A549 (cell line): ENCODE data around the gene IGBP1.

Experiments used
- CBX2 ChIP-seq: fragments of 200-600 bp; sonication (generic); IDR thresholded peaks from 2 replicates; pipeline ENCODE4 v1.6.1; 2016; ENCODE audit warnings: low read depth, mild to moderate bottlenecking, borderline replicate concordance
- GATA3 ChIP-seq: IDR thresholded peaks from 2 replicates; pipeline ENCODE4 v1.6.1; 2012; ENCODE audit warnings: borderline replicate concordance
- MYC ChIP-seq: IDR thresholded peaks from 2 replicates; pipeline ENCODE4 v1.6.1; 2012; ENCODE audit warnings: mild to moderate bottlenecking, inconsistent platforms, low read length, improper control_type of control experiment, borderline replicate concordance
- NR3C1 ChIP-seq: fragments of >200 bp; sonication (Bioruptor Twin); formaldehyde crosslinking; IDR thresholded peaks from 3 replicates; pipeline ENCODE4 v1.6.1; 2017
- PHF8 ChIP-seq: fragments of 200-600 bp; sonication (generic); IDR thresholded peaks from 2 replicates; pipeline ENCODE4 v1.6.1; 2016; ENCODE audit warnings: low read depth, mild to moderate bottlenecking, antibody characterized with exemption, moderate library complexity, borderline replicate concordance
- POLR2A ChIP-seq: IDR thresholded peaks from 2 replicates; pipeline ENCODE4 v1.6.1; 2012; ENCODE audit warnings: mild to moderate bottlenecking, low read length
- RNF2 ChIP-seq: fragments of 200-600 bp; sonication (generic); IDR thresholded peaks from 2 replicates; pipeline ENCODE4 v1.6.1; 2016; ENCODE audit warnings: low read depth, mild to moderate bottlenecking, antibody characterized with exemption, moderate library complexity, borderline replicate concordance
- TP53 ChIP-seq: fragments of 250-450 bp; sonication (Bioruptor Pico); IDR thresholded peaks from 2 replicates; pipeline ENCODE4 v1.5.0; 2021; ENCODE audit warnings: mild to moderate bottlenecking, moderate library complexity
- TF ChIP-seq, protein P1 (sequence below): fragments of >200 bp; sonication (Bioruptor Twin); formaldehyde crosslinking; IDR thresholded peaks from 3 replicates; pipeline ENCODE4 v1.5.1; 2016
- TF ChIP-seq, protein P2 (sequence below): fragments of 250-450 bp; sonication (Bioruptor Pico); IDR thresholded peaks from 2 replicates; pipeline ENCODE4 v1.5.0; 2021; ENCODE audit warnings: mild to moderate bottlenecking, moderate library complexity, borderline replicate concordance
- TF ChIP-seq, protein P3 (sequence below): IDR thresholded peaks from 2 replicates; pipeline ENCODE4 v1.6.1; 2012
- TF ChIP-seq, protein P4 (sequence below): IDR thresholded peaks from 2 replicates; pipeline ENCODE4 v1.6.1; 2012
- TF ChIP-seq, protein P5 (sequence below): fragments of 150-350 bp; IDR thresholded peaks from 2 replicates; pipeline ENCODE4 v1.6.1; 2014; ENCODE audit warnings: low read depth, mild to moderate bottlenecking, low read length

DNA sequence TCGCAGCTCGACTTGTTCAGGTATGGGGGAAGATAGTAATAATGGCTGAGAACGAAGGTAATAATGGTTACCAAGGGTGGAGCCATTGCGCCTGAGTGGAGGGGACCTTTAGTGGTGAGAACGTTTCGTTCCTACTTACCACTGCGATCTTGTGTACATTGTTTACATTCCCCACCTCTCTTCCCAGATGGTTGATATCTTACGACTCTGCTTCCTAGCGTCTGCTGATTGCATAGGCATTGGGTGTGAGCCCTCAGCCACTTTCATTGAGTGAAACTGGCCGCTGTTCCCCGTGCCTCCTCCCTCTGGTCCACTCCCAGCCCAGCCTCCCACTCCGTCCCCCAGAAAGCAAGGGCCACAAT is 850 bp downstream of the IGBP1 start:
- TF ChIP-seq, protein P1, sequence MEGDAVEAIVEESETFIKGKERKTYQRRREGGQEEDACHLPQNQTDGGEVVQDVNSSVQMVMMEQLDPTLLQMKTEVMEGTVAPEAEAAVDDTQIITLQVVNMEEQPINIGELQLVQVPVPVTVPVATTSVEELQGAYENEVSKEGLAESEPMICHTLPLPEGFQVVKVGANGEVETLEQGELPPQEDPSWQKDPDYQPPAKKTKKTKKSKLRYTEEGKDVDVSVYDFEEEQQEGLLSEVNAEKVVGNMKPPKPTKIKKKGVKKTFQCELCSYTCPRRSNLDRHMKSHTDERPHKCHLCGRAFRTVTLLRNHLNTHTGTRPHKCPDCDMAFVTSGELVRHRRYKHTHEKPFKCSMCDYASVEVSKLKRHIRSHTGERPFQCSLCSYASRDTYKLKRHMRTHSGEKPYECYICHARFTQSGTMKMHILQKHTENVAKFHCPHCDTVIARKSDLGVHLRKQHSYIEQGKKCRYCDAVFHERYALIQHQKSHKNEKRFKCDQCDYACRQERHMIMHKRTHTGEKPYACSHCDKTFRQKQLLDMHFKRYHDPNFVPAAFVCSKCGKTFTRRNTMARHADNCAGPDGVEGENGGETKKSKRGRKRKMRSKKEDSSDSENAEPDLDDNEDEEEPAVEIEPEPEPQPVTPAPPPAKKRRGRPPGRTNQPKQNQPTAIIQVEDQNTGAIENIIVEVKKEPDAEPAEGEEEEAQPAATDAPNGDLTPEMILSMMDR: no peak
- no peak; the same call in 1 of the 2 replicates for TF ChIP-seq PHF8
- TF ChIP-seq, protein P2, sequence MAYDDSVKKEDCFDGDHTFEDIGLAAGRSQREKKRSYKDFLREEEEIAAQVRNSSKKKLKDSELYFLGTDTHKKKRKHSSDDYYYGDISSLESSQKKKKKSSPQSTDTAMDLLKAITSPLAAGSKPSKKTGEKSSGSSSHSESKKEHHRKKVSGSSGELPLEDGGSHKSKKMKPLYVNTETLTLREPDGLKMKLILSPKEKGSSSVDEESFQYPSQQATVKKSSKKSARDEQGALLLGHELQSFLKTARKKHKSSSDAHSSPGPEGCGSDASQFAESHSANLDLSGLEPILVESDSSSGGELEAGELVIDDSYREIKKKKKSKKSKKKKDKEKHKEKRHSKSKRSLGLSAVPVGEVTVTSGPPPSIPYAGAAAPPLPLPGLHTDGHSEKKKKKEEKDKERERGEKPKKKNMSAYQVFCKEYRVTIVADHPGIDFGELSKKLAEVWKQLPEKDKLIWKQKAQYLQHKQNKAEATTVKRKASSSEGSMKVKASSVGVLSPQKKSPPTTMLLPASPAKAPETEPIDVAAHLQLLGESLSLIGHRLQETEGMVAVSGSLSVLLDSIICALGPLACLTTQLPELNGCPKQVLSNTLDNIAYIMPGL: no peak
- TF ChIP-seq, protein P3, sequence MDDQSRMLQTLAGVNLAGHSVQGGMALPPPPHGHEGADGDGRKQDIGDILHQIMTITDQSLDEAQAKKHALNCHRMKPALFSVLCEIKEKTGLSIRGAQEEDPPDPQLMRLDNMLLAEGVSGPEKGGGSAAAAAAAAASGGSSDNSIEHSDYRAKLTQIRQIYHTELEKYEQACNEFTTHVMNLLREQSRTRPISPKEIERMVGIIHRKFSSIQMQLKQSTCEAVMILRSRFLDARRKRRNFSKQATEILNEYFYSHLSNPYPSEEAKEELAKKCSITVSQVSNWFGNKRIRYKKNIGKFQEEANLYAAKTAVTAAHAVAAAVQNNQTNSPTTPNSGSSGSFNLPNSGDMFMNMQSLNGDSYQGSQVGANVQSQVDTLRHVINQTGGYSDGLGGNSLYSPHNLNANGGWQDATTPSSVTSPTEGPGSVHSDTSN: no peak
- TF ChIP-seq, protein P4, sequence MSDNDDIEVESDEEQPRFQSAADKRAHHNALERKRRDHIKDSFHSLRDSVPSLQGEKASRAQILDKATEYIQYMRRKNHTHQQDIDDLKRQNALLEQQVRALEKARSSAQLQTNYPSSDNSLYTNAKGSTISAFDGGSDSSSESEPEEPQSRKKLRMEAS: no peak
- no peak for TF ChIP-seq MYC
- TF ChIP-seq CBX2: no peak
- TF ChIP-seq, protein P5, sequence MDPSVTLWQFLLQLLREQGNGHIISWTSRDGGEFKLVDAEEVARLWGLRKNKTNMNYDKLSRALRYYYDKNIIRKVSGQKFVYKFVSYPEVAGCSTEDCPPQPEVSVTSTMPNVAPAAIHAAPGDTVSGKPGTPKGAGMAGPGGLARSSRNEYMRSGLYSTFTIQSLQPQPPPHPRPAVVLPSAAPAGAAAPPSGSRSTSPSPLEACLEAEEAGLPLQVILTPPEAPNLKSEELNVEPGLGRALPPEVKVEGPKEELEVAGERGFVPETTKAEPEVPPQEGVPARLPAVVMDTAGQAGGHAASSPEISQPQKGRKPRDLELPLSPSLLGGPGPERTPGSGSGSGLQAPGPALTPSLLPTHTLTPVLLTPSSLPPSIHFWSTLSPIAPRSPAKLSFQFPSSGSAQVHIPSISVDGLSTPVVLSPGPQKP: no peak
- no peak for TF ChIP-seq RNF2
- no peak for TF ChIP-seq POLR2A
- TF ChIP-seq GATA3: no peak
- no peak for TF ChIP-seq TP53 (CRISPR knock-in tag)
- TF ChIP-seq NR3C1: no peak
